Measurements from ENCODE around the gene DAB2IP. TPM values are rescaled to one million over a fixed set of nuclear protein-coding genes. Genes with fewer than 3 reads are reported as not detected.

The DAB2IP gene
- total RNA-seq, 1 donor from 2014 or later, result 81.6 TPM

DNA sequence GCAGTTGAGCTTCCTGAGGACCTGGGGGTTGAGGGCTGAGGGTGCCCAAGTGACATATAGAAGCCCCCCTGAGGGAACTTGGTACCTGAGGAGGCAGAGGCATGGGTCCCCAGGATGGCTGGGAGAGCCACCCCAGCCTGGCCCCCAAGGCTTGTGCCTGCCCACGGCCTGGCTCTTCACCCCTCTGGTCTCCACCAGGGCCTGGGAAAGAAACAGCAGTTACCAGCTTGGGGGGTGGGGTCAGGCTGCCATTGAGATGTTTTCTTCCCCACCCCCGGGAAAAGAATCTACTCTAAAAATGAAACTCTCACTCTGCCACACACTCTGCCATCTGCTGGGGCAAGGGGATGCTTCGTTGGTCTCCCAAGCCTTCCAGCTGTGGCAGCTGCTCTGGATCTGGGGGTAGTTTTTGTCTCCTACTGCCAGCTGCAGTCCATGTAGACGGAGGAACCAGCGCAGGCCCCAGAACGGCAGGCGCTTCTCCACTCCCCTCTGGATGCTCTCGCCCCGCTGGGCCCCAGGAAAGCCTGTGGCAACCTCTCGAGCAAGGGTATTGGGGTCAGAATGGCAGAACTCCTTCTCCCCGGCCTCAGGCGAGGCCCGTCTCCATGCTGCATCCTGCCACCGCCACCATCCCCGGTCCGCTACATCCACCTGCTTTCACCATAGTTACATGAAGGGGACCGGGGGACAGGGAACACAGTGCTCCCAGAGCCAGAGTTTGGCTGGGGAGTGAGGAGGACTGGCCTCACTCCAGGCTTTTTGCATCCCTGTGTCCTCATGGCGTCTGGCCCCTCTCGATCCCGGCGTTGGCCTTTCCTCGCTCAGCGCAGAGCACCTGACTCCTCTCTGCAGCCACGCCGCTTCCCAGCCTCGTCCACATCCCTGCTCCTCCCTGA lies 123.5 kb downstream of the DAB2IP start:
- ATAC-seq (no peak), DNase-seq (peak; percentile 56)
- Histone ChIP-seq H3K4me1 (peaks cover 3% of the 10 kb centered on the region), H3K4me3 (no peak overlapping the region), H3K27ac (no peak overlapping the region), H3K27me3 (no peaks in the 10 kb centered on the region), H3K9me3 (no peaks in the 10 kb centered on the region), H3K36me3 (peaks cover 80% of the 10 kb centered on the region)
- TF ChIP-seq, protein P1, sequence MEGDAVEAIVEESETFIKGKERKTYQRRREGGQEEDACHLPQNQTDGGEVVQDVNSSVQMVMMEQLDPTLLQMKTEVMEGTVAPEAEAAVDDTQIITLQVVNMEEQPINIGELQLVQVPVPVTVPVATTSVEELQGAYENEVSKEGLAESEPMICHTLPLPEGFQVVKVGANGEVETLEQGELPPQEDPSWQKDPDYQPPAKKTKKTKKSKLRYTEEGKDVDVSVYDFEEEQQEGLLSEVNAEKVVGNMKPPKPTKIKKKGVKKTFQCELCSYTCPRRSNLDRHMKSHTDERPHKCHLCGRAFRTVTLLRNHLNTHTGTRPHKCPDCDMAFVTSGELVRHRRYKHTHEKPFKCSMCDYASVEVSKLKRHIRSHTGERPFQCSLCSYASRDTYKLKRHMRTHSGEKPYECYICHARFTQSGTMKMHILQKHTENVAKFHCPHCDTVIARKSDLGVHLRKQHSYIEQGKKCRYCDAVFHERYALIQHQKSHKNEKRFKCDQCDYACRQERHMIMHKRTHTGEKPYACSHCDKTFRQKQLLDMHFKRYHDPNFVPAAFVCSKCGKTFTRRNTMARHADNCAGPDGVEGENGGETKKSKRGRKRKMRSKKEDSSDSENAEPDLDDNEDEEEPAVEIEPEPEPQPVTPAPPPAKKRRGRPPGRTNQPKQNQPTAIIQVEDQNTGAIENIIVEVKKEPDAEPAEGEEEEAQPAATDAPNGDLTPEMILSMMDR (IDR thresholded peaks at IDR 0.05), result no peak
- intact Hi-C loops (cut with DNase I), result no loop called here

DNA sequence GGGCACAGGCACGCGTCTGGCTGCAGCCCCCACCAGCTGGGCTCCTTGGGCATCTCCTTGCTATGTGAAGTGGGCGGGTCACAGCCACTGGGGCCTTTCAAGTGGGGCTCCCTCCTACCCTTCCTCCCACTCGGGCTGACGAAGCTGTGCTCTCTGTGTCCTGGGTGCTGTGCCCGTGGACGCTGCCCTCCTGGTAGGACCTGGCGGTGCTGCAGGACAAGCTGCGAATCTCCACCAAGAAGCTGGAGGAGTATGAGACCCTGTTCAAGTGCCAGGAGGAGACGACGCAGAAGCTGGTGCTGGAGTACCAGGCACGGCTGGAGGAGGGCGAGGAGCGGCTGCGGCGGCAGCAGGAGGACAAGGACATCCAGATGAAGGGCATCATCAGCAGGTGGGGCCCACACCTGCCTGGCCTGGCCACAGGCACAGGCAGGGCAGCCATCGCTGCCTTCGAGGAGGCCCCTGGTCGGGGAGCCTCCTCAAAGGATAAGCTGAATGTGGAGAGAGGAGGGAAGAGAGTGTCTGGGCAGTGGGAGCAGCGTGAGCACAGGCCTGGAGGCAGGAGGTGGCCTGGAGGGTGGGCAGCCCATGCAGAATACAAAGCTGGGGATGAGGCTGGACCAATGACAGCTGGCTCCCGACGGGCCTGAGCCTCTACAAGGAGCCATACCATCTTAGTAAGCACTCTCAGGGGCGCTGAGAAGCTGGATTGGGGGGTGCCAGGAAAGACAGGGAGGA lies 124.7 kb downstream of the DAB2IP start:
- intact Hi-C loops (cut with DNase I), result no loop called here
- ATAC-seq (no peak), DNase-seq (no peak)
- no peaks in the 10 kb centered on the region for H3K9me3 ChIP-seq
- peaks cover 79% of the 10 kb centered on the region for H3K36me3 ChIP-seq
- peaks cover 3% of the 10 kb centered on the region for H3K4me1 ChIP-seq
- H3K27me3 ChIP-seq, result no peaks in the 10 kb centered on the region
- H3K4me3 ChIP-seq, result no peak overlapping the region
- H3K27ac ChIP-seq, result no peak overlapping the region
- TF ChIP-seq, protein P1 (IDR thresholded peaks at IDR 0.05), result no peak

DNA sequence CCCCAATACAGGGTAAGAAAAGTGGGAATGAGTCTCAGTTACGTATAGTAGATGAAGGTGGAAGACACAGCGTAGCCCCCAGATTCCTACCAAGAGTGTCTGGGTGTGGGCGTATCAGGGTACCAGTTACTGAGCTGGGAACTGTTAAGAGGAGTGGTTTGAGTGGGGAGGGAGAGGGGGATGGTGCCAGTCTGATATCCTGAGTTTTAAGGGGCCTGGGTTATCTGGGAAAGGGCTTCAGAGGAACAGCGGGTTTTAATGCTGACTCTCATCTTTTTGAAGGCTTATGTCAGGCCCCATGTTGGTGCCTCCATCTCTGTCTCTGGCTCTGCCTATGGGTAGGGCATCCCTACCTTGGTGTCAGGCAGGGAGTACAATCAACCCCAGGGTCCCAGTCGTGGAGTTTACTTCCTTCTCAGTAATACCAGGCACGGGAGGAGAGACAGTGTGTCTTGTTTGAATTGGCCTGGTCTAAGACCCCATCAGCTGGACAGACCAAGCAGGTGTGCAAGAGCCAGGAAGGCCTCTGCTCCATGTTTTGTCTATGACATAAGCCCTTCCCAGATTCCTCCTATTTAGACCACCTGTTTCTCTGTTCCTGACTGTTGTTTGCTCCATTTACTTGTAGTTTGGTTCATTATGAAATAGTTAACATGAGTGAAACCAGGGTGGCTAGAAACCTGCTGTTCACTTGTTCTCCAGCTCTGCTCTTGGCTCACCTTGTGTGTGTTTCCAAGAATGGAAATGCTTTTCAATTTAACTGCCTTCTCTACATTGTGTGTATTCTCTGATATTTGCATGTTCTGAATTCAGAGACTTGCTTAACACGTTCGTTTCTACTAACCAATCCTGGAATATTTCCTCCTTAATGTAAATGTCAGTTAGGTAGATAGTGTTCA lies 125.6 kb downstream of the DAB2IP start:
- H3K4me3 ChIP-seq, result no peak overlapping the region
- TF ChIP-seq, protein P1 (IDR thresholded peaks at IDR 0.05), result no peak
- H3K4me1 ChIP-seq, result peaks cover 3% of the 10 kb centered on the region
- H3K9me3 ChIP-seq, result no peaks in the 10 kb centered on the region
- H3K36me3 ChIP-seq, result peaks cover 87% of the 10 kb centered on the region
- H3K27me3 ChIP-seq, result no peaks in the 10 kb centered on the region
- H3K27ac ChIP-seq, result no peak overlapping the region
- DNase-seq, result no peak
- intact Hi-C loops (cut with DNase I), result no loop called here
- ATAC-seq, result no peak

DNA sequence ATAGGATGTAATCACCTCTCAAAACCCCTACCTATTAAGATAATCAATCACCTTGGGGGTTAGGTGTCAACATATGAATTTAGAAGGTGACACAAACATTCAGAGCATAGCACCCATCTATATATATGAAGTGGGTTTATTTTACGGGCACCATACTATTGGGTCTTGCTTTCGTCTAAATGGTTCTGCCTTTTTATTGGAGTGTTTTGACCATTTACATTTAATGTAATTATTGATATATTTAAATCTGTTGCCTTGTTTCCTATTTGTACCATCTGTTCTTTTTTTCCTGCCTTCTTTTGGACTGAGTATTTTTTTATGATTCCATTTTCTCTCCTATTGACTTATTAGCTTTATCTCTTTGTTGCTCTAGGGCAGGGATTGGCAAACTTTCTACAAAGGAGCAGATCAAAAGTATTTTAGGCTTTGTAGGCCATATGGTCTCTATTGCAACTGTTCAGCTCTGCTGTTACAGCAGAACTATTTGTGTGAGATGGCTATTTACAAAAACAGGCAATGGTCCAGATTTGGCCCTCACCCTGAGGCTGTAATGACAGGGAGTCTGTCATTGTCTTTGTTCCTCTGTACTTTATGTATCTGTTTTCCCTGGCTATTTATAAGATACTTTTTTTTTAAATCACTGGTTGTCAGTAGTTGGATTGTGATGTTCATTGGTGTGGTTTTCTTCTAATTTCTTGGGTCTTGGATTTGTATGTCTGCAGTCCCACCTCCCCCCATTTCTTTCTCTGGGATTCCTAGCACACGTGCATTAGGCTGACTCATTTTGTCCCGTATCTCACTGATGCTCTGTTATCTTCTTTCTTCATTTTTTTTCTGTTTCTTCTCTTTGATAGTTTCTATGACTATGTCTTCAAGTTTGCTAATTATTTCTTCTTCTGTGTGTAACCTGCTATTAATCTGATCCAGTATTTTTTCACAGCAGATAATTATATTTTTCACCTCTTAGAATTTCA lies 127.1 kb downstream of the DAB2IP start:
- H3K36me3 ChIP-seq, result peaks cover 89% of the 10 kb centered on the region
- intact Hi-C loops (cut with DNase I), result no loop called here

More for the DNA sequence above, 127.1 kb downstream of the DAB2IP start:
- ATAC-seq, result no peak
- peaks cover 3% of the 10 kb centered on the region for H3K4me1 ChIP-seq
- no peaks in the 10 kb centered on the region for H3K9me3 ChIP-seq
- no peaks in the 10 kb centered on the region for H3K27me3 ChIP-seq
- TF ChIP-seq, protein P1 (IDR thresholded peaks at IDR 0.05), result no peak
- no peak overlapping the region for H3K4me3 ChIP-seq
- no peak overlapping the region for H3K27ac ChIP-seq
- no peak for DNase-seq
